Measurements from ENCODE around the gene NT5DC4. TPM values are rescaled to one million over a fixed set of nuclear protein-coding genes. Genes with fewer than 3 reads are reported as not detected.

Gene NT5DC4
- total and polyA plus RNA-seq, 2 of the 4 experiments (the other 2 are of a cell fraction) = not detected

DNA sequence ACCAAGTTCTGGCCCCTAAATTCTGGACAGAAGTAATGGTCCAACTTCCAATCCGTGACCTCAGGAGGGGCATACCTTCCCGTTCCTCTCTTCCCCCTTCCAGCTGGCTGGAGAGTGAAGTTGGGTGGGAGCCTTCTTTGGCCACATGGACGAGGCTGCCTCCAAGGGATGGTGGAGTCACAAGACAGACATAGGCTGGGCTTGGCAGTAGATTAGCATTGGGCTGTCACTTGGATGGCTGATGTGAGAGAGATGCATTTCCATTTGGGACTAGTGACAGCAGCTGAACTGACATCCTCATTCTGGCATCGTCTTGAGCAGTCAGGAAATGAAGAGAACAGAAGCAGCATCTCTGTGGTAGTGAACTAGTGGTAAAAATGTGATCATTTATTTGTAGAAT is 12.6 kb downstream of the NT5DC4 start:
- DNase-seq = no peak
- CTCF ChIA-PET = no interaction called here
- H3K27ac ChIP-seq (ENCODE audit: insufficient read depth, low read length) = no peak overlapping the region
- no peak for TF ChIP-seq RFX5 (IDR thresholded peaks at IDR 0.05; ENCODE audit: low read depth, low read length)
- TF ChIP-seq MAFK (IDR thresholded peaks at IDR 0.05; ENCODE audit: low read depth, low read length) = no peak
- TF ChIP-seq, protein P1, sequence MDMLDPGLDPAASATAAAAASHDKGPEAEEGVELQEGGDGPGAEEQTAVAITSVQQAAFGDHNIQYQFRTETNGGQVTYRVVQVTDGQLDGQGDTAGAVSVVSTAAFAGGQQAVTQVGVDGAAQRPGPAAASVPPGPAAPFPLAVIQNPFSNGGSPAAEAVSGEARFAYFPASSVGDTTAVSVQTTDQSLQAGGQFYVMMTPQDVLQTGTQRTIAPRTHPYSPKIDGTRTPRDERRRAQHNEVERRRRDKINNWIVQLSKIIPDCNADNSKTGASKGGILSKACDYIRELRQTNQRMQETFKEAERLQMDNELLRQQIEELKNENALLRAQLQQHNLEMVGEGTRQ (IDR thresholded peaks at IDR 0.05; ENCODE audit: low read depth, low read length) = no peak
- no peak for TF ChIP-seq CHD1 (IDR thresholded peaks at IDR 0.05; ENCODE audit: low read depth, low read length)
- no peak for TF ChIP-seq MXI1 (IDR thresholded peaks at IDR 0.05; ENCODE audit: borderline replicate concordance, low read depth, low read length)
- no peak for TF ChIP-seq MAZ (IDR thresholded peaks at IDR 0.05; ENCODE audit: borderline replicate concordance, low read depth, low read length)
- TF ChIP-seq RAD21 (IDR thresholded peaks at IDR 0.05; ENCODE audit: low read length) = no peak
- no peak for TF ChIP-seq NFE2L2 (IDR thresholded peaks at IDR 0.05; ENCODE audit: low read depth, low read length)
- no peak for TF ChIP-seq FOS (IDR thresholded peaks at IDR 0.05; ENCODE audit: low read depth, low read length)
- no peak for TF ChIP-seq BHLHE40 (IDR thresholded peaks at IDR 0.05; ENCODE audit: low read depth, low read length)
- no peak for TF ChIP-seq POLR2A (IDR thresholded peaks at IDR 0.05; ENCODE audit: low read depth, low read length)
- no peak for TF ChIP-seq RCOR1 (IDR thresholded peaks at IDR 0.05; ENCODE audit: insufficient replicate concordance, low read length)
- no peak for TF ChIP-seq ELK1 (IDR thresholded peaks at IDR 0.05; ENCODE audit: borderline replicate concordance, low read depth, low read length)
- TF ChIP-seq CTCF (conservative IDR thresholded peaks at IDR 0.05; ENCODE audit: low read depth, low read length) = no peak
- no peak for TF ChIP-seq SMC3 (IDR thresholded peaks at IDR 0.05; ENCODE audit: low read depth, low read length)
- TF ChIP-seq CEBPB (IDR thresholded peaks at IDR 0.05; ENCODE audit: low read depth, low read length) = no peak
- BruUV-seq (replicated peaks) = no TSS peak
- dilution Hi-C loops (cut with HindIII; ENCODE audit: low sequenced_read_pairs, unreplicated experiment) = no loop called here
- H4K20me1 ChIP-seq (ENCODE audit: insufficient read depth, low read length) = no peaks in the 10 kb centered on the region
- H3K14ac ChIP-seq (replicated peaks; ENCODE audit: low read depth, low read length) = peak overlapping the region; percentile 45; the same call in 1 of the 2 replicates
- H2BK15ac ChIP-seq (ENCODE audit: low read depth, low read length) = no peak overlapping the region
- H3K27me3 ChIP-seq (ENCODE audit: control insufficient read depth, insufficient read depth, low read length) = no peaks in the 10 kb centered on the region
- H4K91ac ChIP-seq (ENCODE audit: insufficient read depth, low read depth, low read length) = no peak overlapping the region
- WGBS, 2 experiments (ENCODE audit: extremely low coverage in 2 of 2, insufficient read length in 1 of 2) = 39% methylated on average over 2 of the region's 4 CpGs; no CpG with 5 or more reads in 1 of the 2 experiments
- intact Hi-C loops (cut with micrococcal nuclease) = no loop called here
- no peak overlapping the region for H2AK9ac ChIP-seq (replicated peaks; ENCODE audit: low read depth, low read length, poor library complexity)
- peak overlapping the region; percentile 54 for H2AFZ ChIP-seq (replicated peaks; ENCODE audit: low read length, poor library complexity)
- no peak overlapping the region for H3K4me3 ChIP-seq (ENCODE audit: insufficient read depth, low read depth, low read length)
- no peak for ATAC-seq (ENCODE audit: low read depth)
- no peaks in the 10 kb centered on the region; the same call in 1 of the 2 replicates for H3K36me3 ChIP-seq (ENCODE audit: control insufficient read depth, insufficient read depth, low read length)
- H4K5ac ChIP-seq (ENCODE audit: low read depth, low read length) = no peak overlapping the region
- peaks cover 1% of the 10 kb centered on the region; the same call in 1 of the 2 replicates for H3K4me1 ChIP-seq (ENCODE audit: control insufficient read depth, insufficient read depth, low read length)
- H2BK20ac ChIP-seq (ENCODE audit: low read depth, low read length) = no peak overlapping the region
- POLR2A ChIA-PET (ENCODE audit: unreplicated experiment) = no interaction called here
- no peak overlapping the region for H4K8ac ChIP-seq (ENCODE audit: low read depth in 2 of 2, low read length in 2 of 2)
- no peak overlapping the region for H2AK5ac ChIP-seq (ENCODE audit: low read depth, low read length)
- H3K4me2 ChIP-seq (ENCODE audit: low read depth, low read length) = no peak overlapping the region
- H3K56ac ChIP-seq (ENCODE audit: extremely low read depth, insufficient read depth, low read length) = no peak overlapping the region
- in situ Hi-C loops (cut with MboI; ENCODE audit: low sequenced_read_pairs) = no loop called here
- H2BK5ac ChIP-seq (ENCODE audit: low read depth, low read length, poor library complexity, severe bottlenecking) = no peak overlapping the region
- H3K18ac ChIP-seq (ENCODE audit: low read depth, low read length) = no peak overlapping the region
- H2BK120ac ChIP-seq (ENCODE audit: low read depth, low read length) = no peak overlapping the region
- H3K9me3 ChIP-seq (ENCODE audit: control insufficient read depth, insufficient read depth, low read length) = no peaks in the 10 kb centered on the region
- no peak overlapping the region for H3K9ac ChIP-seq (ENCODE audit: low read depth, low read length)
- H3K79me1 ChIP-seq (ENCODE audit: low read depth in 1 of 2, low read length in 2 of 2) = no peaks in the 10 kb centered on the region; a peak in 1 of 4 replicates
- no peak overlapping the region for H3K4ac ChIP-seq (ENCODE audit: low read depth, low read length)
- H3K9me1 ChIP-seq (ENCODE audit: insufficient read depth, low read length) = peaks cover 3% of the 10 kb centered on the region; the same call in 1 of the 2 replicates
- H3K23ac ChIP-seq (ENCODE audit: low read depth, low read length) = no peak overlapping the region

All from IMR-90 (cell line).